HPDE6-E6E7 (cell line): Measurements from ENCODE around the gene CEP63.

Source experiments
- DNase-seq: peaks from one replicate; pipeline ENCODE4 v3.0.0; 2011; ENCODE audit warnings: missing footprints; ENCODE audit errors: extremely low spot score

Gene CEP63

DNA sequence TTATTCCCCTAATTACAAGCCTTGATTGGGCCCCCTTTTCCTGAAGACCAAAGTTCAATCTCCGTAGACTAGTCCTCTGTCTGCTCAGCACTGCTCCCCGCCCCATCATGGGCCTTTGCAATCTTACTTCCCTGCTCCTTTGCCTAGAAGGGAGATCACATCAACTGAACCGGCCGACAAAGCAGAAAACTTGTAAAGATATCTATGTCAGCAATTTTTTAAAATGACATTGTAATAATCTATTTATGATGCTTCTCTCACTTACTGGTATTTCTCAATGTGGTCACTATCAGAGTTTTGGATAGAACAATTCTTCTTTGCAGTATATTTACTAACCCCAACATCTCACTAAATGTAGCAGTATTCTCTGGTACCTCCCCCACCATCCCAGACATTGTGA, 17.3 kb upstream of the CEP63 start:
- no peak for DNase-seq

GRCh38 chr3:134471521-134472193, 14.2 kb upstream of the CEP63 start:
- DNase-seq = peak; percentile 31

GRCh38 chr3:134472831-134473230, 13.0 kb upstream of the CEP63 start:
- no peak for DNase-seq

- DNase-seq = peak; percentile 25
Measured at GRCh38 chr3:134473868-134474546, 11.8 kb upstream of the CEP63 start.

DNA sequence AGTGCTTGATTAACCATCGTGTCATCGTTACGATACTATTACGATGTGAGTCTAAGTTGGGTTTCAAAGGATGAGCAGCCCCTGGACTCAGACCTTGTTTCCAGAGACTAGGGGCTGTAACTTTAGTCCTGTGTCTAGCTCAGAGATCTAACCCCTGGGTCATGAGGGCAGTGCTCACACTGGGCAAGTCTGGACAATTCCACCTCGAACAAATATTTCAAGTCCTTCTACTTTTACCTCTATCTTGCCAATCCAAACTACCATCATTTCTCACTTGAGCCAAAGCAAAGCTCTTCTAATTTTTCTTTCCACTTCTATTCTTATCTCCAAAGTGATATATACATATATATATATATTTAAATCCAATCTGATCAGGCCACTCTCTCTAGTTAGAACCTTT, 10.9 kb upstream of the CEP63 start:
- no peak for DNase-seq

DNA sequence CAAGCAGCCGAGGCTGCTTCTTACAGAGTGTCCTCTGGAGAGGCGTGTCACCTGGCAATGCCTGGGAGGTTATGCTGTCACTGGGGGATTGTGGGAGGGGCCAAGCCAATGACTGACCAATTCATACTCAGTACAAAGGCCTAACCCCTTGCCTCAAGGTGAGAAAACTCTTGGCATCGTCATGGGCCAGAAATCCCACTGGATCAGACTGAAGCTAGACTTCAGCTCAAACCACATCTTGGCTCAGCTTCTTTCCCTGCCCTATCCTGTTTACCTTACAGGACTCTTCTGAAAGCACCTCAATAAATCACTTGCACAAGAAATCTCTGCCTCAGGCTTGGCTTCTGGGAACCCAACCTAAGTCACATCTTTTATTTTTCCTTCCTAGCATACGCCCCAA, 9.6 kb upstream of the CEP63 start:
- no peak for DNase-seq

- no peak for DNase-seq
Measured at GRCh38 chr3:134477002-134477401, 8.9 kb upstream of the CEP63 start.

- no peak for DNase-seq
Measured at GRCh38 chr3:134477938-134478337, 7.9 kb upstream of the CEP63 start.

GRCh38 chr3:134480546-134480945, 5.3 kb upstream of the CEP63 start:
- DNase-seq = no peak

DNA sequence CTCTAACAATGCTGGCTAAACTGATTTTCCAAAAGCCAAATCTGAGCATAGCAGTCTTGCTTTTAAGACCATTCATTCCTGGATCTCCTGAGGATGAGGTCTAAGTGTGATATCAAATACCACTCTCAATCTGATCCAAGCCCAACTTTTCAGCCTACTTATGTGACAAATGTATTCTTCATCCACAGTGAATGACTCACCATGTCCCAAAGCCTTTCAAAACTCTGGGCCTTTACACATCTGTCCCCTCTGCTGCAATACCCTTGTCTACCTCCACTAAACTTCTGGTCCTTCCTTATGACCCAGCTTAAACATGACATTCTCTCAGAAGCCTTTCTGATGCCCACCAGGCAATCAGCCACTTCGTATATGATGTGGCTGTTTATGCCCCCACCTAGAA, 4.7 kb upstream of the CEP63 start:
- no peak for DNase-seq

GRCh38 chr3:134482622-134483021, 3.2 kb upstream of the CEP63 start:
- no peak for DNase-seq

DNA sequence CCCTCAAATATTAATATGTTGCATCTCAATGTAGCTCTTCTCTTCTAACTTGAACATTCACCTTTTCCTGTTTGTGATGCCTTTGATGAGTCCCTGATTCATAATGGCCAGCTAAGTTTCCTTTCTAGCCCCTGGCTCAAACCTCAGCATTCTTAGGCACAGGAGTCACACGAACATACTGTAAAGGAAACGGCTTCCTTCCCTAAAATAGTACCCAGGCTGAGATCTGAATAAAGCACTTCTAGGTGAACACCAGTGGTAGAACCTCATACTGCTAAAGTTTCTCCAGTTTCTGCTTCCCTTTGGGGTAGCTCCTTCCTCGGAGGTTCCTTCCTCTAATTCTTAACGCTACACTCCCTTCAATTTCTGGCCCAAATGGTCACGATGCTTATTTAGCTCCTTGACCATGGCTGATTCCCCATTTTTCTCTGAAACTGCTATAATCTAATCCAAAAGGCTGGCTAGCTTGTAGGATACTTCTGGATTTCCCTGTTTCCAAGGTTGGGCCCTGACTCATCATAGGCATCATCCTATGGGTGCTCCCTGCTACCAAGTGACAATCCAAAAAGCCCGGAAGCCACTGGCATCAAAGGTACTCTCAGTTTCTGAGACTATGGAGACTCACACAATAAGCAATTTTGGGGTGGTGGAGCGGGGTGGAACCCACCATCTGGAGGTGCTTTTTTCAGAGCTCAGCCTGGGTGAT, 2.5 kb upstream of the CEP63 start:
- peak; percentile 41 for DNase-seq

- DNase-seq = no peak
Measured at GRCh38 chr3:134485075-134485717, 661 bp upstream of the CEP63 start.

GRCh38 chr3:134486577-134487041, 752 bp downstream of the CEP63 start:
- DNase-seq = no peak

- DNase-seq = no peak
Measured at GRCh38 chr3:134487406-134487805, 1.5 kb downstream of the CEP63 start.

DNA sequence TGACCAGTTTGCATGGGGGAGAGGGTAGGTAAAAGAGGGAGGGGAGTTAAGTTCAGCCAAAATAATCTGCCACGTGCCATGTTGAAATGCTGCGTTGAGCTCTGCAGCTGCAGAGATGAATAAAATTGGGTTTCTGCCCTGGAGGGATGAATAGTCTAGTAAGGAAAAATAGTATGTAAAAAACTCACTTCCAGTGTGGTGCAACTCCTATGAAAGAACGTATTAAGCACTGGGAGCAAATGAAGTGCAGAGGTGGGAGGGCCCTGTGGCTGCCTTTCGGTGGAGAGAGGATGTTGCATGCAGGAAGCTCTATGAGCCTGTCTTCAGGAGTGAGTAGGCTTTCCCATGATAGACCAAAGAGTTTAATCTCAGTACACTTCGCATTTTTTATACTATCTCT, 8.6 kb downstream of the CEP63 start:
- DNase-seq = no peak

GRCh38 chr3:134495980-134496379, 10.1 kb downstream of the CEP63 start:
- DNase-seq = no peak

DNA sequence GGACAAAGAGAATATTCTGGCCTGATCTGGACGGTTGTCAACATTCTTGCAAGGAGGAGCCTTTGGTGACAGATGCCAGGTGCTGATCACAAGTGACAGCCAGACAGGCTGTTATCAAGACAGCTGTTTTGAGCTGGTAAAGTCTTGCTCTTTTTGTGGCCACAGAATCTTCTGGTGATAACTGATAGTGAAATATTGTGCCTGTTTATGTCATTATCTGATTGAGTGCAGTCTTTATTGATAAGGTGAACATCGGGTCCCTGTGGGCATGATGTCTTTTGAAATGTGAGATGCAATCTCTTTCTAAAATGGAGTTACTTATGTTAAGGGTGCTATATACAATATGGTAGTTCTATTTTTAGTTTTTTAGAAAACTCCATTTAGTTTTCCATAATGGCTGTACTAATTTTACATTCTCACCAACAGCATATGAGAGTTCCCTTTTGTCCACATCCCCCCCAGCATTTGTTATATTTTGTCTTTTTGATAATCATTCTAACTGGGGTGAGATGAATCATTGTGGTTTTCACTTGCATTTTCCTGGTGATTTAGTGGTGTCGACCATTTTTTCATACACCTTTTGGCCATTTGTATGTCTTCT, 10.7 kb downstream of the CEP63 start:
- no peak for DNase-seq

- no peak for DNase-seq
Measured at GRCh38 chr3:134503266-134503665, 17.4 kb downstream of the CEP63 start.

DNA sequence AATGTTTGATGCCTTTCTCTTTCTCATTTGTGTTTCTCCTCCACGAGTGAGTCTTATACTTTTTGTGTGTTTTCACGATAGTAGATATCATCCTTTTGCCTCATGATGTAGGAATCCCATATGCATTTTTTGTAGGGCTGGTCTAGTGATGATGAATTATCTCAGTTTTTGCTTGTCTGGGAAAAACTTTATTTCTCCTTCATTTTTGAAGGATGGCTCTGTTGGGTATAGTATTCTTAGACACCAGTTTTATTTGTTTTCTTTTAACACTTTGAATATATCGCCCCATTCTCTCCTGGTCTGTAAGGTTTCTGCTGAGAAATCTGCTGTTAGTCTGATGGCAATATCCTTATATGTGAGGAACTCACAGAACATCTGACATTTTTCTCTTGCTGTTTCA, 18.3 kb downstream of the CEP63 start:
- DNase-seq = no peak

- DNase-seq = no peak
Measured at GRCh38 chr3:134505485-134505884, 19.6 kb downstream of the CEP63 start.

DNA sequence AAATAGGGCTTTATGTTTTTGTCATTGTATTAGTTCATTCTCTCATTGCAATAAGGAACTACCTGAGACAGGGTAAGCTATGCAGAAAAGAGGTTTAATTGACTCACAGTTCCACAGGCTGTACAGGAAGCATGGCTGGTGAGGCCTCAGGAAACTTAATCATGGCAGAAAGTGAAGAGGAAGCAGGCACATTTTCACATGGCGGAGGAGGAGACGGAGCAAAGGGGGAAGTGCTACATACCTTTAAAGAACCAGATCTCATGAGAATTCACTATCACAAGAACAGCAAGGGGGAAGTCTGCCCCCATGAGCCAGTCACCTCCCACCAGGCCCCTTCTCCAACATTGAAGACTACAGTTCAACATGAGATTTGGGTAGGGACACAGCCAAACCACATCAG, 25.6 kb downstream of the CEP63 start:
- no peak for DNase-seq
